Stomach (tissue), 9 donors: Measurements from ENCODE around the gene LRRC7. TPM values are rescaled to one million over a fixed set of nuclear protein-coding genes. Genes with fewer than 3 reads are reported as not detected.

ENCODE experiments used
- DNase-seq, 2 donors: peaks; one replicate each; pipeline versions ENCODE4 v3.0.0 to v3.0.0-alpha.2; 2013 to 2019
- H3K27ac ChIP-seq, 5 donors: fragments of 200-600 bp in 4 of 5; sonication (generic) in 4 of 5; one replicate each; pipeline ENCODE4 v1.5.1; 2013 to 2019; ENCODE audit warnings: mild to moderate bottlenecking in 1 of 5, moderate library complexity in 1 of 5
- H3K27me3 ChIP-seq, 3 donors: fragments of 200-600 bp; sonication (generic); one replicate each; pipeline ENCODE4 v1.5.1; 2017 to 2019; ENCODE audit warnings: mixed run types in 1 of 3
- H3K36me3 ChIP-seq, 4 donors: fragments of 200-600 bp; sonication (generic); 1 replicate in 3 of 4; 2 replicates in 1 of 4; pipeline ENCODE4 v1.5.1; 2016 to 2019
- H3K4me1 ChIP-seq, 4 donors: fragments of 200-600 bp; sonication (generic); one replicate each; pipeline ENCODE4 v1.5.1; 2016 to 2019
- H3K4me3 ChIP-seq, 4 donors: fragments of 200-600 bp; sonication (generic) in 3 of 4; one replicate each; pipeline ENCODE4 v1.5.1; 2016 to 2019; ENCODE audit warnings: mild to moderate bottlenecking in 1 of 4
- H3K9me3 ChIP-seq, 4 donors: fragments of 200-600 bp; sonication (generic); one replicate each; pipeline ENCODE4 v1.5.1; 2016 to 2019
- EP300 ChIP-seq: sonication (generic); formaldehyde crosslinking; IDR thresholded peaks from one replicate; pipeline ENCODE4 v1.6.1; 2017; ENCODE audit warnings: antibody characterized with exemption
- POLR2A ChIP-seq, 4 donors: fragments of 450-650 bp; IDR thresholded peaks; one replicate each; pipeline ENCODE4 v1.6.1; 2016; ENCODE audit warnings: antibody characterized with exemption in 4 of 4, control low read depth in 2 of 4, mild to moderate bottlenecking in 1 of 4, moderate library complexity in 1 of 4
- POLR2AphosphoS5 ChIP-seq, 3 donors: sonication (generic); formaldehyde crosslinking; IDR thresholded peaks; one replicate each; pipeline ENCODE4 v1.6.1; 2016; ENCODE audit warnings: antibody characterized with exemption in 3 of 3
- WGBS, 5 donors: extraction: QIAGEN DNeasy Blood & Tissue Kit in 3 of 5; methylation state at CpG; one replicate each; pipeline versions ENCODE4 v1.1.5 to v1.1.7; 2013 to 2018; 5-methylcytosine and 5-hydroxymethylcytosine counted together
- intact Hi-C: fragments of 100-400 bp; cut with DNase I; formaldehyde crosslinking; loops from one replicate; pipeline ENCODE4 v1.15.1; 2023; ENCODE audit warnings: low total_unique reads
- polyA plus RNA-seq, 3 donors: library from polyadenylated mRNA; stranded (reverse); fragments of 200-250 nt; gene quantifications; one replicate each; pipeline ENCODE4 v1.2.3, GENCODE V29; 2013
- total RNA-seq, 5 donors: library from RNA; depleted of rRNA; stranded (reverse); fragments of >200 nt; gene quantifications; one replicate each; pipeline versions ENCODE4 v1.1.0 to v1.2.3, GENCODE V29; 2014 to 2016
- TF ChIP-seq, protein P1 (sequence below), 7 experiments: fragments of 450-650 bp in 4 of 7; fragments of 200-600 bp in 3 of 7; sonication (generic) in 3 of 7; IDR thresholded peaks; one replicate each; pipeline ENCODE4 v1.5.1; 2016 to 2019; ENCODE audit warnings: antibody characterized with exemption in 7 of 7, control low read depth in 2 of 7, mild to moderate bottlenecking in 1 of 7
- donor health status: healthy with polysubstance abuse.
- donor health status: Bipolar disorder and iron deficiency.
- donor health status: healthy.

LRRC7 gene
- total and polyA plus RNA-seq, 8 donors, result 0.06 to 22.4 (median 0.31) TPM; not detected in 1

DNA sequence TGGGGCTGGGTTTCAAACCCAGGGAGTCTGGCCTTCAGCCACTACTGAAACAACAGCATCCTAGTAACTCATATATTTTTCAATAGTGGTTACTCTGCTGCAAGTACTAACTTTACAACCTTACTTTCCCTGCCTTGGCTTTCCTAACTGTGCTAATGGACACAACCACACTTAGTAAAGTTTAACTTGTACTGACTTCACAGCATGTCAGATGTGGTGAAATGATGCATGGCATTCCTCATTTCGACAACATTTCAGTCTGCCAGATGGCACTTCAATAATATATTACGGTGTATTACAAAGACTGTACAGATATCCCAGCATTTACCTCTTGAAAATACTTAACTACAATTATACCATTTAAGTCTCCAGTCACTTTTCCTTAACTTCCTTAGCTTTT, 27.8 kb downstream of the LRRC7 start:
- no peaks in the 10 kb centered on the region for H3K36me3 ChIP-seq
- H3K27ac ChIP-seq, result no peak overlapping the region
- no peak for DNase-seq
- TF ChIP-seq POLR2AphosphoS5 (IDR thresholded peaks at IDR 0.05), result no peak
- H3K4me1 ChIP-seq, result no peaks in the 10 kb centered on the region
- no peaks in the 10 kb centered on the region for H3K27me3 ChIP-seq
- 87 to 93% (median 92%) methylated on average over 2 of the region's 2 CpGs for WGBS, 5 donors
- H3K4me3 ChIP-seq, result no peak overlapping the region
- intact Hi-C loops, result no loop called here
- H3K9me3 ChIP-seq, result no peaks in the 10 kb centered on the region

DNA sequence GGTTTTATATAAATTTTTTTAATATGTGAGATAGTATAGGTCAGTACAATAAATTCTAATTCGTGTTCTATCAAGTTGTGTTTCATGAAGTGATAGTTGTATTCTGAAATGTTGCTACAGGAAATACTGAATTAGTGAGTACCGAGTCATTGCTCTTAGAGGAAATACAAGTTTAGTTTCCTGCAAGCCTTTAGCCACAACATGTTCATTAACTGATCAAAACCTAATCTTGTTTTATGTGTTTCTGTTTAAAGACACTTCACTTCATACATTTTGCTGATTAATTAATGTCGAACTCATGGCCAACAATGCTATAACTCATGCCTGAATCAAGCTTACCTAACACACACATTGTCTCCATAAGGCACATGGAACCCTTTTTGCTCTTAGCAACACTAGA, 43.6 kb downstream of the LRRC7 start:
- Histone ChIP-seq H3K9me3 (no peaks in the 10 kb centered on the region), H3K4me1 (no peaks in the 10 kb centered on the region), H3K27ac (no peak overlapping the region), H3K4me3 (no peak overlapping the region), H3K27me3 (no peaks in the 10 kb centered on the region), H3K36me3 (no peaks in the 10 kb centered on the region)
- intact Hi-C loops, result no loop called here
- DNase-seq, result no peak
- no peak for TF ChIP-seq POLR2A (IDR thresholded peaks at IDR 0.05)
- TF ChIP-seq, protein P1, sequence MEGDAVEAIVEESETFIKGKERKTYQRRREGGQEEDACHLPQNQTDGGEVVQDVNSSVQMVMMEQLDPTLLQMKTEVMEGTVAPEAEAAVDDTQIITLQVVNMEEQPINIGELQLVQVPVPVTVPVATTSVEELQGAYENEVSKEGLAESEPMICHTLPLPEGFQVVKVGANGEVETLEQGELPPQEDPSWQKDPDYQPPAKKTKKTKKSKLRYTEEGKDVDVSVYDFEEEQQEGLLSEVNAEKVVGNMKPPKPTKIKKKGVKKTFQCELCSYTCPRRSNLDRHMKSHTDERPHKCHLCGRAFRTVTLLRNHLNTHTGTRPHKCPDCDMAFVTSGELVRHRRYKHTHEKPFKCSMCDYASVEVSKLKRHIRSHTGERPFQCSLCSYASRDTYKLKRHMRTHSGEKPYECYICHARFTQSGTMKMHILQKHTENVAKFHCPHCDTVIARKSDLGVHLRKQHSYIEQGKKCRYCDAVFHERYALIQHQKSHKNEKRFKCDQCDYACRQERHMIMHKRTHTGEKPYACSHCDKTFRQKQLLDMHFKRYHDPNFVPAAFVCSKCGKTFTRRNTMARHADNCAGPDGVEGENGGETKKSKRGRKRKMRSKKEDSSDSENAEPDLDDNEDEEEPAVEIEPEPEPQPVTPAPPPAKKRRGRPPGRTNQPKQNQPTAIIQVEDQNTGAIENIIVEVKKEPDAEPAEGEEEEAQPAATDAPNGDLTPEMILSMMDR (IDR thresholded peaks at IDR 0.05), result no peak
- no peak for TF ChIP-seq POLR2AphosphoS5 (IDR thresholded peaks at IDR 0.05)
- no peak for TF ChIP-seq EP300
- WGBS, 5 donors, result 55 to 65% (median 63%) methylated on average over 3 of the region's 3 CpGs

DNA sequence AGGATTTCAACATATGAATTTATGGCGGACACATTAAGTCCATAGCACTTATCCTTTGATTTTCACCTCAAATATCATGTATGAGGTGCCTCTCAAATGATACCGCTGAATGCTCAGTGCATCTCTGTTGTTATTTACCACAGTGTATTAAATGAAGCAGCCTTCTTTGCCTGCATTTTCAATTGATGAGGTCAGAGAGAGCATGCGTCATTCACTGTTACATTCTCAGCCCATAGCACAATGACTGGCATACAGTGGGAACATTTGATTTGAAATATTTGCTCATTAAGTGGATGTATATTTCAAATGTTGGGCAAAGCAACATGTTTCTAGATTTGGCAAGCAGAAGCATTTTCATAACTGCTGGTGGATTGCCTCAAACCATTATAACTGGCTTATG, 45.7 kb downstream of the LRRC7 start:
- Histone ChIP-seq H3K27ac (no peak overlapping the region), H3K9me3 (peaks cover 0 to 4% (median 0%) of the 10 kb centered on the region in 4 donors), H3K4me1 (no peaks in the 10 kb centered on the region), H3K27me3 (no peaks in the 10 kb centered on the region), H3K4me3 (no peak overlapping the region), H3K36me3 (no peaks in the 10 kb centered on the region)
- no peak for DNase-seq
- TF ChIP-seq EP300 (no peak), POLR2A (IDR thresholded peaks at IDR 0.05) (no peak), POLR2AphosphoS5 (IDR thresholded peaks at IDR 0.05) (no peak)
- TF ChIP-seq, protein P1 (IDR thresholded peaks at IDR 0.05), result no peak
- WGBS, 5 donors, result 86 to 94% (median 90%) methylated on average over 3 of the region's 3 CpGs
- intact Hi-C loops, result no loop called here

DNA sequence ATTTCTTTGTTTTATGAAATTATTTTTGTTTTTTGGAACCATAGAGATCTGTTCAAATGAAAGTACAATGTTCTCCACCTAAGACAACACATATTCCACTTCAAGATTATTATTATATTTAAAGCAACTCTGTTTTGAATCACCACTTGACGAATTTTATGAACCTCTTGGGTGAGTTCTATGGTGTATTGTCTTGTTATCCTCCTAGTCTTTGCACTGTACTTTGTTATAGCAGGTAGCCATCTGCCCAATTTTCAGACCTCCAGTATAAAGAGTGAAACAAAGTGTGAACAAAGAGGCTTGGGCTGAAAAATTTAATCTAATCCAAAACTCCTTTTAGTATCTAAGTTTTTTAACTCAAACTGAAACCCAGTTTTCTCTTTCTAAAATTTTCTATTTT, 71.0 kb downstream of the LRRC7 start:
- Histone ChIP-seq H3K4me1 (no peaks in the 10 kb centered on the region), H3K4me3 (no peak overlapping the region), H3K36me3 (no peaks in the 10 kb centered on the region), H3K27ac (no peak overlapping the region), H3K9me3 (no peaks in the 10 kb centered on the region), H3K27me3 (no peaks in the 10 kb centered on the region)
- intact Hi-C loops, result no loop called here
- no peak for DNase-seq
- TF ChIP-seq, protein P1 (IDR thresholded peaks at IDR 0.05), result no peak
- TF ChIP-seq POLR2A (IDR thresholded peaks at IDR 0.05), result no peak
- TF ChIP-seq EP300, result no peak
- no peak for TF ChIP-seq POLR2AphosphoS5 (IDR thresholded peaks at IDR 0.05)
- 48 to 68% (median 61%) methylated on average over 1 of the region's 1 CpG for WGBS, 5 donors

DNA sequence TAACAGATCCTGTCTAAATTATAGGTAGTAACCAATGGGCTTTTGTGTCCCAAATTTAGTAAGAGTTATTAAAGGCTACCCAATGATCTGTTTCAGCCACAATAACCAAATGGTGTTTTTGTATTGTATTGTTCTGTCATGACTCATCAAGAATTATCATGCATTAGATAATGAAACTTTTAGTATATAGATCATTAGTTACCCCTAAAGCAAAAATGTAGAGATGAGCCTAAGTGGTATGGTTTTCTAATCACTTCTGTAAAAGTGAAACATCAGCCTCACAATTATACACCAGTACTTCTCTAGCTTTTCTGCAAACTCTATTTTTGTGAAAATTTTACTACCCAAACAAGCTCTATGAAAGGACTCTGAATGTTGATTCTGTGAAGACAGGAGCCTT, 71.4 kb downstream of the LRRC7 start:
- no peaks in the 10 kb centered on the region for H3K27me3 ChIP-seq
- TF ChIP-seq, protein P1 (IDR thresholded peaks at IDR 0.05), result no peak
- no peak for TF ChIP-seq POLR2A (IDR thresholded peaks at IDR 0.05)
- no peak for TF ChIP-seq POLR2AphosphoS5 (IDR thresholded peaks at IDR 0.05)
- TF ChIP-seq EP300, result no peak
- H3K27ac ChIP-seq, result no peak overlapping the region
- no peaks in the 10 kb centered on the region for H3K36me3 ChIP-seq
- H3K9me3 ChIP-seq, result no peaks in the 10 kb centered on the region
- H3K4me3 ChIP-seq, result no peak overlapping the region
- no peak for DNase-seq
- no peaks in the 10 kb centered on the region for H3K4me1 ChIP-seq
- intact Hi-C loops, result no loop called here
